GM21786 (cell line): ENCODE data around the gene OR2S2.
"Not testable (repeated sequence)": the region's sequence is repeated elsewhere in the genome, so short reads cannot be mapped to it uniquely, and the experiment has no call there.

Source experiments
- ATAC-seq: cut with Tn5 transposase; IDR thresholded peaks from one replicate; pipeline ENCODE4 v1.9.1; 2021; ENCODE audit not compliant: unreplicated experiment

OR2S2 gene

GRCh38 chr9:35958104-35958837 is at the start of gene OR2S2:
OR2S2 (minus strand) TSS chr9:35958154; CDS start chr9:35958098, 56 bp downstream.
- ATAC-seq, result no peak

- peak; percentile 72 for ATAC-seq
These were observed 49.4 kb upstream of the OR2S2 start for GRCh38 chr9:36007316-36007708.

- ATAC-seq, result no peak
These were observed 48.8 kb upstream of the OR2S2 start for GRCh38 chr9:36006549-36007315.

GRCh38 chr9:36005891-36006290 is 47.9 kb upstream of the OR2S2 start:
- no peak for ATAC-seq

- ATAC-seq, result no peak
These were observed 40.4 kb upstream of the OR2S2 start for GRCh38 chr9:35998333-35998732.

GRCh38 chr9:35997016-35997415 is 39.1 kb upstream of the OR2S2 start:
- not testable (repeated sequence) for ATAC-seq

GRCh38 chr9:35996358-35996970 is 38.5 kb upstream of the OR2S2 start:
- no peak for ATAC-seq

- no peak for ATAC-seq
These were observed 37.0 kb upstream of the OR2S2 start for GRCh38 chr9:35994959-35995358.

- no peak for ATAC-seq
These were observed 36.2 kb upstream of the OR2S2 start for GRCh38 chr9:35993976-35994720.

GRCh38 chr9:35993136-35993535 is 35.2 kb upstream of the OR2S2 start:
- ATAC-seq, result not testable (repeated sequence)

- no peak for ATAC-seq
These were observed 32.2 kb upstream of the OR2S2 start for GRCh38 chr9:35990155-35990554.

GRCh38 chr9:35984021-35984420 is 26.1 kb upstream of the OR2S2 start:
- no peak for ATAC-seq

GRCh38 chr9:35981699-35982098 is 23.7 kb upstream of the OR2S2 start:
- no peak for ATAC-seq

GRCh38 chr9:35980289-35981011 is 22.5 kb upstream of the OR2S2 start:
- ATAC-seq, result no peak

- ATAC-seq, result no peak
These were observed 20.8 kb upstream of the OR2S2 start for GRCh38 chr9:35978792-35979191.

GRCh38 chr9:35976726-35977125 is 18.8 kb upstream of the OR2S2 start:
- no peak for ATAC-seq

GRCh38 chr9:35974800-35975199 is 16.8 kb upstream of the OR2S2 start:
- no peak for ATAC-seq

- ATAC-seq, result no peak
These were observed 14.1 kb upstream of the OR2S2 start for GRCh38 chr9:35972093-35972492.

- ATAC-seq, result no peak
These were observed 9.1 kb upstream of the OR2S2 start for GRCh38 chr9:35967042-35967441.

GRCh38 chr9:35966433-35966832 is 8.5 kb upstream of the OR2S2 start:
- ATAC-seq, result no peak

GRCh38 chr9:35965011-35965410 is 7.1 kb upstream of the OR2S2 start:
- ATAC-seq, result no peak
